ENCODE data around the gene RCBTB2. TPM values are rescaled to one million over a fixed set of nuclear protein-coding genes. Genes with fewer than 3 reads are reported as not detected.
"Not testable (repeated sequence)": the region's sequence is repeated elsewhere in the genome, so short reads cannot be mapped to it uniquely, and the experiment has no call there.

The RCBTB2 gene
- total RNA-seq: 10 to 100 TPM in 2 of 4 donors, 1 to 10 TPM in 2; 2.8 to 18.5 (median 10.3) TPM
- polyA plus RNA-seq: 1 to 10 TPM; 3.1 to 8.2 (median 3.5) TPM
- long read RNA-seq, donor 1, transcript RCBTB2-201 (15 exons, 3,232 nt): major isoform, 12 of 20 reads
- long read RNA-seq, donor 1, partial matches to known transcripts: 4 of 20 reads
- long read RNA-seq, donor 1, other reads (novel, unspliced or antisense): 3 of 20 reads
- long read RNA-seq, donor 2, partial matches to known transcripts: 3 of 8 reads
- long read RNA-seq, donor 2, other reads (novel, unspliced or antisense): 4 of 8 reads

- H3K4me1 ChIP-seq: peaks cover 11% of the 10 kb centered on the region
- ATAC-seq (peak; percentile 97 to 98 (median 98)), DNase-seq (peak; percentile 99 to 100)
- H3K9me3 ChIP-seq: no peaks in the 10 kb centered on the region
- H3K36me3 ChIP-seq (ENCODE audit: insufficient read depth in 1 of 2, low read depth in 1 of 2): no peaks in the 10 kb centered on the region
- peak within 1 kb of the TSS; percentile 92 for H3K27ac ChIP-seq
- H3K27me3 ChIP-seq (ENCODE audit: insufficient read depth in 3 of 3, low read length in 2 of 3): no peaks in the 10 kb centered on the region
- WGBS, 3 donors: 1 to 2% (median 1%) methylated on average over 49 to 84 of the region's 84 CpGs
- peak within 1 kb of the TSS; percentile 80 for H3K4me3 ChIP-seq
- intact Hi-C loops (cut with DNase I): loop anchor here (5.0 kb wide), 1 partner anchor 39 kb away; no protein-coding TSS in a partner anchor
- no peak for TF ChIP-seq CTCF (IDR thresholded peaks at IDR 0.05)
Measured at GRCh38 chr13:48532506-48533499, at the start of gene RCBTB2. Gene RCBTB2, minus strand, starts transcription at chr13:48533080. Its CDS starts 11,141 bp downstream, at chr13:48521939.

DNA sequence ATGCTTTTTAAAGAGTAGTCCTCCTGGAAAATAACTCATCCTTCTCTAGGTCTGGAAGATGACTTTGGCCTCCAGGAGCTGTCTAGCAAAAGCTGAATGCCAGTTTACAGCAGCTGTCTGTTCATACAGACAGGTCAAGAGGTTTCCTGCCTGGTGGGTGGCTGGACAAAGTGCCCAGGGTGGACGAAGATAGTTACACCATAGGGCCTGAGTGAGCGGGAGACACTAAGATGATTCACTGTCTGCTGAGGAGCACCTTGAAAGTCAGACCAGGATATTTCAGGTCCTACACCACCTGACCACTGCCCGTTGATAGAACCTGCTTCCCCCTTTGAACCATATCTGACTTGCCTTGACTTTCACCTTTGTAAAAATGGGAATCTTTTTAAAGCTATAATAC, 49.2 kb upstream of the RCBTB2 start:
- Histone ChIP-seq H3K9me3 (no peaks in the 10 kb centered on the region), H3K36me3 (ENCODE audit: insufficient read depth in 1 of 2, low read depth in 1 of 2) (no peaks in the 10 kb centered on the region), H3K4me3 (no peak overlapping the region), H3K4me1 (peaks cover 4% of the 10 kb centered on the region), H3K27me3 (ENCODE audit: insufficient read depth in 3 of 3, low read length in 2 of 3) (no peaks in the 10 kb centered on the region), H3K27ac (no peak overlapping the region)
- TF ChIP-seq CTCF (IDR thresholded peaks at IDR 0.05): no peak
- 79 to 80% (median 80%) methylated on average over 3 of the region's 3 CpGs for WGBS, 3 donors
- DNase-seq (no peak), ATAC-seq (no peak)
- intact Hi-C loops (cut with DNase I): loop anchor here (5.0 to 10.0 kb wide), 5 partner anchors 75 to 457 kb away; partner anchors contain the start of gene LPAR6 (in 1 of the 2)

DNA sequence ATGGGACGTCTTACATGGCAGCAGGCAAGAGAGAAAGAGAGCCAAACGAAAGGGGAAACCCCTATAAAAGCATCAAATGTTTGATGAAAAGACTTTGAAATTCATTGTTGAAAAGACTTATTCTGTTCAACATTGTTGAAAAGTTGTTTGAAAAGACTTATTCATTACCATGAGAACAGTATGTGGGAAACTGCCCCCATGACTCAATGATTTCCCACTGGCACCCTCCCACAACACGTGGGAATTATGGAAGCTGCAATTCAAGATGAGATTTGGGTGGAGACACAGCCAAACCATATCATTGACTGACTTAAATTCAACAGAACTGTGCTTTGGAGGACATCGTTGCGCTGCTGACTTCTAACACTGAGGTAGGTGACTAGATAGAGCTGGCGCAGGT, 48.0 kb upstream of the RCBTB2 start:
- no peaks in the 10 kb centered on the region for H3K27me3 ChIP-seq (ENCODE audit: insufficient read depth in 3 of 3, low read length in 2 of 3)
- H3K4me1 ChIP-seq: no peaks in the 10 kb centered on the region
- 61 to 75% (median 62%) methylated on average over 6 of the region's 6 CpGs for WGBS, 3 donors
- no peak for TF ChIP-seq CTCF (IDR thresholded peaks at IDR 0.05)
- DNase-seq (no peak), ATAC-seq (no peak)
- H3K36me3 ChIP-seq (ENCODE audit: insufficient read depth in 1 of 2, low read depth in 1 of 2): no peaks in the 10 kb centered on the region
- intact Hi-C loops (cut with DNase I): loop anchor here (5.0 to 10.0 kb wide), 5 partner anchors 74 to 456 kb away; partner anchors contain the start of gene LPAR6 (in 1 of the 2)
- H3K4me3 ChIP-seq: no peak overlapping the region
- H3K9me3 ChIP-seq: no peaks in the 10 kb centered on the region
- H3K27ac ChIP-seq: no peak overlapping the region

GRCh38 chr13:48580185-48580803, 47.4 kb upstream of the RCBTB2 start:
- Histone ChIP-seq H3K4me3 (no peak overlapping the region), H3K27ac (no peak overlapping the region), H3K27me3 (ENCODE audit: insufficient read depth in 3 of 3, low read length in 2 of 3) (no peaks in the 10 kb centered on the region), H3K9me3 (no peaks in the 10 kb centered on the region), H3K36me3 (ENCODE audit: insufficient read depth in 1 of 2, low read depth in 1 of 2) (no peaks in the 10 kb centered on the region), H3K4me1 (no peaks in the 10 kb centered on the region)
- peak; percentile 75 for TF ChIP-seq CTCF (IDR thresholded peaks at IDR 0.05)
- peak; percentile 52 to 84 (median 69) for ATAC-seq
- 45 to 48% (median 47%) methylated on average over 8 of the region's 8 CpGs for WGBS, 3 donors
- intact Hi-C loops (cut with DNase I): loop anchor here (5.0 to 10.0 kb wide), 5 partner anchors 73 to 455 kb away; partner anchors contain the start of gene LPAR6 (in 1 of the 2)
- DNase-seq: peak; percentile 53 to 69

DNA sequence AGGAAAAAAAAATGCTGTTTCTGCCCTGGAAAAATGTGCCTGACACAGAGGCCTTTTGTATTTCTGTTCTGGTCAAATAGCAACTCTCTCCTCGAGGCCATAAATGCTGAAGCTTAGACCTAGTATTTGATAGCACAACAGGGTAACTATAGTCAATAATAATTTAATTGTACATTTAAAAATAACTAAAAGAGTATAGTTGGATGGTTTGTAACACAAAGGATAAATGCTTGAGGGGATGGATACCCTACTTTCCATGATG, 47.0 kb upstream of the RCBTB2 start:
- not testable (repeated sequence) for H3K27me3 ChIP-seq (ENCODE audit: insufficient read depth in 3 of 3, low read length in 2 of 3); H3K36me3 ChIP-seq (ENCODE audit: insufficient read depth in 1 of 2, low read depth in 1 of 2); ATAC-seq; H3K4me1 ChIP-seq; DNase-seq; H3K9me3 ChIP-seq; H3K4me3 ChIP-seq; H3K27ac ChIP-seq
- intact Hi-C loops (cut with DNase I): loop anchor here (5.0 to 10.0 kb wide), 6 partner anchors 73 to 455 kb away; partner anchors contain the start of genes ITM2B (in 1 of the 2) and LPAR6 (in 1 of the 2)
- WGBS, 3 donors: 53 to 76% (median 58%) methylated on average over 1 of the region's 1 CpG

All from psoas muscle (tissue), 8 donors.